Astrocyte of the spinal cord (primary cell): ENCODE results near the gene SEMA6A.

Source experiments
- DNase-seq: peaks from one replicate; pipeline ENCODE4 v3.0.0; 2011; ENCODE audit warnings: low read depth, low spot score
- H3K4me3 ChIP-seq: 2 replicates; pipeline ENCODE4 v1.5.1; 2011; ENCODE audit warnings: low read depth, mild to moderate bottlenecking, low read length, moderate library complexity
- CTCF ChIP-seq: IDR thresholded peaks from 2 replicates; pipeline ENCODE4 v1.5.1; 2012; ENCODE audit warnings: low read depth, mild to moderate bottlenecking, low read length, inconsistent platforms
- in situ Hi-C: cut with HindIII; loops from 2 replicates; pipeline ENCODE4 v1.10.0; 2017; ENCODE audit warnings: low sequenced_read_pairs

The SEMA6A gene

GRCh38 chr5:116613445-116613844 is 38.8 kb upstream of the SEMA6A start:
- no peak for DNase-seq
- no peak for TF ChIP-seq CTCF
- in situ Hi-C loops = no loop called here
- no peak overlapping the region for H3K4me3 ChIP-seq

- DNase-seq = no peak
- no peak for TF ChIP-seq CTCF
- in situ Hi-C loops = no loop called here
- H3K4me3 ChIP-seq = no peak overlapping the region
These were observed 37.8 kb upstream of the SEMA6A start for GRCh38 chr5:116612431-116612830.

GRCh38 chr5:116605310-116606070 is 30.9 kb upstream of the SEMA6A start:
- no peak for DNase-seq
- no peak for TF ChIP-seq CTCF
- no peak overlapping the region for H3K4me3 ChIP-seq
- in situ Hi-C loops = no loop called here

GRCh38 chr5:116604805-116605204 is 30.2 kb upstream of the SEMA6A start:
- no peak for DNase-seq
- TF ChIP-seq CTCF = no peak
- in situ Hi-C loops = no loop called here
- no peak overlapping the region for H3K4me3 ChIP-seq

GRCh38 chr5:116600876-116601275 is 26.3 kb upstream of the SEMA6A start:
- in situ Hi-C loops = no loop called here

GRCh38 chr5:116598911-116599310 is 24.3 kb upstream of the SEMA6A start:
- H3K4me3 ChIP-seq = no peak overlapping the region
- TF ChIP-seq CTCF = no peak
- in situ Hi-C loops = no loop called here
- no peak for DNase-seq

More at GRCh38 chr5:116600876-116601275, 26.3 kb upstream of the SEMA6A start:
- peak; percentile 65 for DNase-seq
- no peak for TF ChIP-seq CTCF
- H3K4me3 ChIP-seq = no peak overlapping the region
